Nucleus accumbens (tissue), 56 donors: ENCODE measurements around the gene GRIK4.

Experiments used
- DNase-seq, 56 donors: peaks; one replicate each; lab custom pipeline; 2025; lab: John Stamatoyannopoulos, UW

The GRIK4 gene

GRCh38 chr11:120509346-120510053, 2.0 kb upstream of the GRIK4 start:
- no peak for DNase-seq

- DNase-seq = no peak
Measured at GRCh38 chr11:120510406-120511115, 987 bp upstream of the GRIK4 start.

DNA sequence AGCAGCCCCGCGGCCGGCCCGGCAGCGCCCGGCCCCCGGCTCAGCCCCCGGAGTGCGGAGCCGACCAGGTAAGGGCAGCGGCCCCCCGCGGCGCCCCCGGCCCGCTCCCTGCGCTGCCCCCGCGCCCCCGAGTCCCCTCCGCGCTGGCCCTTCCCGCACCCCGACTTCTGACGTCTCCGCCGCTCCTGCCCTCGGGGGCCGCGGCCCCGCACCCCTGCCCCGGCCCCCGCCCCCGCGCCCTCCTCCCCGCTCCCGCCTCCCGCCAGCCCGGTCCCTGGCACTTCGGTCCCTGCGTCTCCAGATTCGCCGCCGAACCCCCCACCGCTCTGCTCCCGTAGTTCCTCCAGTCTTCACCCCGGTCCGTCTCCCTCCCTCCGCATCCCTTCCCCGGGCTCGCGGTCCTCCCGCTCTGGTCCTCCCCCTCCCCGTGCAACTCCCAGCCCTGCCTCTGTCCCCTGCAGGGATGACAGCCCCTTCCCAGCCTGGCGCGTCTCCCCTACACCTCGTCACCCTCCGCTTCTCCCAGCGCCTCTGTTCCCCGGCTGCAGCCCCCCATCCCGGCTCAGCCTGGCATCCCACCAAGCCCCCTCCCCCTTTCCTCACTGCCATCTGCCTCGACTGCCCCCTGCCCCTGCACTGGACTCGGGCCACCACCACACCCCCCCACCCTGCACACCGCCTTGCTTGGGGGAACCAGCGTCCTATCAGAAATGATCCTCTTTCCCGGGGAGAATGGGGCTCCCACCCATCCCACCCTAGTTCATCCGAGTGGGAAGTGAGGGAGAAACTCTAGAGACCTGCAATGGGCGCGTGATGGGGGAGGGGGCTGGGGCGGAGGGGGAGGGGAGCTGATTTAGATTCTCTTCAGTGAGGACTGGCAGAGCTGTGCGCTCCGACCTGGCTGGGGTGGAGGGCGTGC, 531 bp downstream of the GRIK4 start:
- peak in 11 of 56 donors; percentile 18 to 52 (median 35) for DNase-seq

- DNase-seq = peak in 23 of 56 donors; percentile 5 to 59 (median 34)
Measured at GRCh38 chr11:120512739-120513435, 1.3 kb downstream of the GRIK4 start.

- peak in 4 of 56 donors; percentile 18 to 43 (median 20) for DNase-seq
Measured at GRCh38 chr11:120513436-120514315, 2.1 kb downstream of the GRIK4 start.

GRCh38 chr11:120514541-120515121, 3.1 kb downstream of the GRIK4 start:
- DNase-seq = no peak

DNA sequence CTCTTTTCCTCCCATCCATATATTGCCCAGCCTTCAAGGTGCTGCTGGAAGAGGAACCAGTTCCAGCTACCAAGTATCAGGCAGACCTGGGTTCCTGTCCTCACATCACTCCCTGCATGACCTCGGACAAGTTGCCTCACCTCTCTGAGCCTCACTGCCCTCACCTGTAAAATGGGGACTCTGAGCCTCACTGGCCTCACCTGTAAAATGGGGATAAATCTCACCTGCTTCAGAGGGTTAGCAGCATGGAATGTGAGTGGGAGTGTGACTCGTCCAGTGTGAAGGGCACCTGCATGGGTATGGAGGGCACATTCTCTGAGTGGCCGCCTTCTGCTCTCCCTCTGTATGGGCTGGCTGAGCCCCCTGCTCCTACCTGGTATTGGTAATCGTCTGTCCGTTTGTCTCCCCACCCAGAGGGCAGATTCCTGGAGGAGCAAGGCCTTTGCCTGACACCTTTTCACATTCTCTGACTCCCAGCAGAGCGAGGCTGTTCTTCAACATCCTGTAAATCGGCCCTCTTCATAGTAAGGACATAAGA, 3.7 kb downstream of the GRIK4 start:
- DNase-seq = no peak

DNA sequence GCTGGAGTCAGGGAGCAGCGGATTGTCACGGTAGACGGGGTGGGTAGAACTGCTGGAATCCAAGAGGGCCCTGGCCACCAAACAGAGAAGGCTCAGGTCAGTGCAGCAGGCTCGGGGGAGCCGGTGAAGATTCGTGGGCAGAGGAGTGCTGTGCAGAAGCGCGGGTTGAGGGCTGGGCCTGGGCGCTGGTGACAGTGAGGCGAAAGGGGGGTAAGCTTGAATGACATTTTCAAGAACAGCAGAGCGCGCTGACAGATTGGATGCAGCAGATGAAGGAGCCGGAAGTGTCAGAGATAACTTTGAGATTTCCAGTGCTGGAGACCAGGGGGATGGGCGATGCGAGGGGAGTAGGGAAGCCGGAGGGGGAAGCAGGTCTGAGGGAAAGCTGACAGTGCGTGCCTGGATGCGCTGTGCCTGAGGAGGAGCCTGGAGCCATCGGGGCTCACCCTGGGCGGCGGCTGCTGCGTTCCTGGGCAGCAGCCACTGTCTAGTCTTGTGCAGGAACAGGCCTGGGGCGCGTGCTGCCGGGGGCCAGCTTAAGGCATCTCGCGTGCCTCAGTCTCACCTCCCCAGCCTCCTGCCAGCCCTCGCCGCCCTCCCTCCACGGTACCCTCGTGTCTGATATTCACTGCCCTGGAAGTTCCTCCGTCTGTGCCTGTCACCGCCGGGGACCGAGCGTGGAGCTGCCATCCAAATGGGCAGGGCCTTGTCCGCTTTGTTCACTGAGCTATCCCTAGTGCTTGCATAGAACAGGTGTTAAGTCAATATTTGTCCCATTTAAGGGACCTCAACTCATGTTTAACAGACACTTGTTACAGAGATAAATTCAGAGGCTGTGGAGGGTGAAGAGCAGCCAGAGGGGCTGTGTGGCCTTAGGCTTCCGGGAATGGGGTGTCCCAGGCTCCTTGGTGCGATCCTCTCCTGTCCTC, 5.2 kb downstream of the GRIK4 start:
- peak in 3 of 56 donors; percentile 6 to 37 (median 24) for DNase-seq

DNA sequence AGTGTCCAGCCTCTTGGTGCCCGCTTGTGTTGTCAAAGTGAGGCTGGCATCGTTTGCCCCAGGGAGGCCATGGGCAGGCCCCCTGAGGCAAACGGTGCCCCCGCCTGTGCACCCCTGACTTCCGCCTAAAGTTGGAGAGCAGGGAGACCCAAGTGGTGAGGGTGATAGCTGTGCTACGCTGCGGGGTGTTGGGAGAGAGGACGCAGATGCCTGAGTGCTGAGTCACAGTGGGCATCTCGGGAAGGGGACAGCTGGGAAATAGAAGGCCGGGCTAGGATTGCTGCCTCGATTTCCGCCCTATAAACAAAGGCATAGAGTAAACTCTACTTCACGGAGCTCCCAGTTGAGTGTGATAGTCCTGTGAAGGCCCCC, 5.8 kb downstream of the GRIK4 start:
- peak in 1 of 56 donors; percentile 18 for DNase-seq

- DNase-seq = no peak
Measured at GRCh38 chr11:120517801-120518291, 6.3 kb downstream of the GRIK4 start.

DNA sequence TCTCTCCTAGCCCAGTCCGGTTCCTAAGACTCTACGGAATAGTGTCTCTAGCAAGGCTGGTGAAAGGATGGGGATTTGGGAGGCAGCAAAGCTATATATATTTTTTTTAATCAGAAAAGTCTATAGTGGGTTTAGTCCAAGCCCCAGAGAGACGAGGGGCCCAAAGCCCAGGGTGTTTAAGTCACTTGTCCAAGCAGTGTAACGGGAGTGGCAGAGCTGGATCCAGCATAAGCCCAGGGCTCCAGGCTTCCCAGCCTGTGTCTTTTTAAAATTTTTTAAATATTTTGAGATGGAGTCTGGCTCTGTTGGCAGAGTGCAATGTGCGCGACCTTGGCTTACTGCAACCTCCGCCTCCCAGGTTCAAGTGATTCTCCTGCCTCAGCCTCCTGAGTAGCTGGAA, 6.8 kb downstream of the GRIK4 start:
- DNase-seq = no peak

DNA sequence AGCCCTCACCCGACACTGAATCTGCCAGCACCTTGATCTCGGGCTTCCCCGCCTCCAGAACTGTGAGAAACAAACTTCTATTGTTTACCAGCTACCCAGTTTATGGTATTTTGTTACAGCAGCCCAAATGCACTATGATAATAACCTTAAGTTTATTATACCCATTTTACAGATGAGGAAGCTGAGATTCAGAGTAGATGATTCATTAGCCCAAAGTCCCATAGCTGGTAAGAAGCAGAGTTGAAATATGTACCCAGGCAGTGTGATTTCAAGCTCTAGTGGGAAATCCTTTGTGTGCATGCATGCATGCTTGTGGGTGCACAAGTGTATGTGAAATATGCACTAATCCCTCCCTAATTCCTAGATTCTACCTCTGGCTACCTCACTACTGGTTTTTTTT, 7.9 kb downstream of the GRIK4 start:
- DNase-seq = no peak

- DNase-seq = no peak
Measured at GRCh38 chr11:120520091-120520822, 8.7 kb downstream of the GRIK4 start.

- DNase-seq = no peak
Measured at GRCh38 chr11:120521176-120521575, 9.6 kb downstream of the GRIK4 start.

DNA sequence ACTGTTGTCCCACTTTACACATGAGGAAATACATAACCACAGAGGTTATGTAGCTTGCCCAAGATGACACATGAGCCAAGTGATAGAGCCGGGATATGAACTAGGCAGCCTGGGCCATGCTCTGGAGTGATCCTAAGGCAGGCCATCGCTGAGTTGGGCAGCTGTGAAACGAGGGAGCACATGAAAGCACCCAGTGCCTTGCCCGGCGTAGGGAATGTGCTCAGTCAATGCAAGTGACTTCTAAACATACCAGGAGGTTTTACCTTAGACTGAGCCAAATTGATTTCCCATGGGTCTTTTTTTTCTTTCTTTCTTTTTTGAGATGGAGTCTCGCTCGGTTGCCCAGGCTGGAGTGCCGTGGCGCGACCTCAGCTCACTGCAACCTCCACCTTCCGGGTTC, 10.5 kb downstream of the GRIK4 start:
- no peak for DNase-seq

GRCh38 chr11:120522736-120523135, 11.2 kb downstream of the GRIK4 start:
- no peak for DNase-seq

GRCh38 chr11:120523196-120523595, 11.6 kb downstream of the GRIK4 start:
- DNase-seq = no peak
